OCI-LY1 (cell line): ENCODE data around the gene LOC128125822.

Source experiments
- H2AFZ ChIP-seq: fragments of 200-600 bp; sonication (generic), shearing (Covaris generic); 2 replicates; pipeline ENCODE4 v1.6.0; 2014; ENCODE audit warnings: antibody characterized with exemption, mild to moderate bottlenecking, low read length
- H3F3A ChIP-seq: fragments of 200-600 bp; sonication (generic), shearing (Covaris generic); 2 replicates; pipeline ENCODE4 v1.6.0; 2014; ENCODE audit warnings: mild to moderate bottlenecking, antibody characterized with exemption, low read length, moderate library complexity; ENCODE audit not compliant: insufficient read depth
- H3K27ac ChIP-seq: fragments of 200-600 bp; sonication (generic); 2 replicates; pipeline ENCODE4 v1.5.1; 2014; ENCODE audit warnings: low read length, mixed run types, mild to moderate bottlenecking, low read depth; ENCODE audit not compliant: poor library complexity, severe bottlenecking
- H3K27me3 ChIP-seq: fragments of 200-600 bp; sonication (generic); 2 replicates; pipeline ENCODE4 v1.6.0; 2014; ENCODE audit warnings: antibody characterized with exemption, mild to moderate bottlenecking, low read length, moderate library complexity; ENCODE audit not compliant: insufficient read depth
- H3K36me3 ChIP-seq: fragments of 200-600 bp; sonication (generic); 2 replicates; pipeline ENCODE4 v1.6.1; 2014; ENCODE audit warnings: mild to moderate bottlenecking, antibody characterized with exemption, low read length, moderate library complexity, mixed read lengths; ENCODE audit not compliant: insufficient read depth
- H3K4me1 ChIP-seq: fragments of 200-600 bp; sonication (generic); 2 replicates; pipeline ENCODE4 v1.5.1; 2014; ENCODE audit warnings: mild to moderate bottlenecking, low read length, moderate library complexity; ENCODE audit not compliant: insufficient read depth, severe bottlenecking
- H3K4me2 ChIP-seq: fragments of 200-600 bp; sonication (generic), shearing (Covaris generic); 2 replicates; pipeline ENCODE4 v1.6.1; 2014; ENCODE audit warnings: low read length
- H3K4me3 ChIP-seq: fragments of 200-600 bp; sonication (generic); 2 replicates; pipeline ENCODE4 v1.5.1; 2014; ENCODE audit warnings: low read length, low read depth, mild to moderate bottlenecking, mixed read lengths; ENCODE audit not compliant: poor library complexity, severe bottlenecking
- H3K79me2 ChIP-seq: fragments of 200-600 bp; shearing (Covaris generic); 2 replicates; pipeline ENCODE4 v1.6.1; 2016; ENCODE audit warnings: mixed run types, low read length, mixed read lengths; ENCODE audit not compliant: insufficient read depth
- H3K9ac ChIP-seq: fragments of 200-600 bp; sonication (generic), shearing (Covaris generic); 2 replicates; pipeline ENCODE4 v1.6.1; 2014; ENCODE audit warnings: mild to moderate bottlenecking, low read length, mixed read lengths
- H3K9me2 ChIP-seq: fragments of 200-600 bp; sonication (generic), shearing (Covaris generic); 2 replicates; pipeline ENCODE4 v1.6.1; 2014; ENCODE audit warnings: low read depth, mild to moderate bottlenecking, low read length, mixed read lengths
- H3K9me3 ChIP-seq: fragments of 200-600 bp; shearing (Covaris generic); 2 replicates; pipeline ENCODE4 v1.6.1; 2014; ENCODE audit warnings: low read length, mixed read lengths
- H4K20me1 ChIP-seq: fragments of 200-600 bp; sonication (generic), shearing (Covaris generic); 2 replicates; pipeline ENCODE4 v1.6.0; 2016; ENCODE audit warnings: mild to moderate bottlenecking, low read length; ENCODE audit not compliant: insufficient read depth
- CTCF ChIP-seq: fragments of 200-600 bp; sonication (generic), shearing (Covaris generic); IDR thresholded peaks from 2 replicates; pipeline ENCODE4 v1.5.1; 2017; ENCODE audit warnings: mild to moderate bottlenecking, antibody characterized with exemption, low read length, moderate library complexity, mixed read lengths
- EZH2 ChIP-seq: fragments of 200-600 bp; sonication (generic), shearing (Covaris generic); IDR thresholded peaks from 2 replicates; pipeline ENCODE4 v1.8.0; 2017; ENCODE audit warnings: borderline replicate concordance, mixed run types, mild to moderate bottlenecking, antibody characterized with exemption, low read length, moderate library complexity, mixed read lengths

Gene LOC128125822

DNA sequence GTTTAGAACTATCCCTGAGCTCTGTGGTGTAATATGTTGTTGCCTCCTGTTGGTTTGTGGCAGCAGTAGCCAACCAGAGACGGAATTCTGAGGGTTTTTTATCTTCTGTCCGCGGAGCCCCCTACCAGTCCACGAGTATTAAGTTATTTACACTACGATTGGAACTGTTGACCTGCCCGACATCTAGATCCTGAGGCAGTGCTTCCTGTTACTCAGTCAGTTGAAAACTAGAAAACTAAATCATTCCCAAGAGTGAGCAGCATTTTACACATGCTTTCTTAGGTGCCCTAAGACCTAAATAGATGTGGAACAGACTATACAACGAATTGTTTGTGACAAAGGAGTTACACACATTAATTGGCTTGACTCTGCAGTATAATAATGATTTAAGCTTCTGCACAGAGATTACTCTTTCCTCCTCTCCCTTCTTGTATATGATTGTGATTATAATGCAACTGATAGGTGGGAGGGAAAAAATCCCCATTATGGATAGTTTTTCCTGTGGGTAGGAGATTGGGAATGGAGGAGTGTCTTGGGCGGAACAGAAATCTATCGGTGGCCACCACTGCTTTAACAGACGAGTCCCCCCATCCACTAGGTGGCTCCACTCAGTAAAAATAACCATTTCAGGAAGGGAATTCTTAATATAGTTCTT is 1.7 kb downstream of the LOC128125822 start:
- no peaks in the 10 kb centered on the region for H3F3A ChIP-seq
- TF ChIP-seq EZH2, result no peak
- TF ChIP-seq CTCF, result peak; percentile 82
- no peaks in the 10 kb centered on the region for H3K27me3 ChIP-seq
- H3K9me3 ChIP-seq, result no peaks in the 10 kb centered on the region
- no peaks in the 10 kb centered on the region for H4K20me1 ChIP-seq
- H3K79me2 ChIP-seq, result peaks cover 33% of the 10 kb centered on the region
- peak overlapping the region; percentile 78 for H3K4me3 ChIP-seq
- H2AFZ ChIP-seq, result no peak overlapping the region
- peaks cover 22% of the 10 kb centered on the region for H3K4me1 ChIP-seq
- H3K9me2 ChIP-seq, result no peaks in the 10 kb centered on the region
- peak overlapping the region; percentile 89 for H3K27ac ChIP-seq
- H3K4me2 ChIP-seq, result peak overlapping the region; percentile 89
- H3K9ac ChIP-seq, result peak overlapping the region; percentile 83
- H3K36me3 ChIP-seq, result peaks cover 45% of the 10 kb centered on the region

- H3K4me1 ChIP-seq, result peaks cover 22% of the 10 kb centered on the region
- H3K36me3 ChIP-seq, result peaks cover 50% of the 10 kb centered on the region
- peaks cover 33% of the 10 kb centered on the region for H3K79me2 ChIP-seq
- H2AFZ ChIP-seq, result no peak overlapping the region
- H3K9ac ChIP-seq, result no peak overlapping the region
- H4K20me1 ChIP-seq, result no peaks in the 10 kb centered on the region
- peak overlapping the region; percentile 89 for H3K4me2 ChIP-seq
- H3K9me3 ChIP-seq, result no peaks in the 10 kb centered on the region
- H3K27ac ChIP-seq, result no peak overlapping the region
- H3F3A ChIP-seq, result no peaks in the 10 kb centered on the region
- peak overlapping the region; percentile 78 for H3K4me3 ChIP-seq
- no peaks in the 10 kb centered on the region for H3K27me3 ChIP-seq
- H3K9me2 ChIP-seq, result no peaks in the 10 kb centered on the region
- TF ChIP-seq EZH2 (no peak), CTCF (no peak)
Measured at GRCh38 chr6:63574554-63574900, 2.2 kb downstream of the LOC128125822 start.

DNA sequence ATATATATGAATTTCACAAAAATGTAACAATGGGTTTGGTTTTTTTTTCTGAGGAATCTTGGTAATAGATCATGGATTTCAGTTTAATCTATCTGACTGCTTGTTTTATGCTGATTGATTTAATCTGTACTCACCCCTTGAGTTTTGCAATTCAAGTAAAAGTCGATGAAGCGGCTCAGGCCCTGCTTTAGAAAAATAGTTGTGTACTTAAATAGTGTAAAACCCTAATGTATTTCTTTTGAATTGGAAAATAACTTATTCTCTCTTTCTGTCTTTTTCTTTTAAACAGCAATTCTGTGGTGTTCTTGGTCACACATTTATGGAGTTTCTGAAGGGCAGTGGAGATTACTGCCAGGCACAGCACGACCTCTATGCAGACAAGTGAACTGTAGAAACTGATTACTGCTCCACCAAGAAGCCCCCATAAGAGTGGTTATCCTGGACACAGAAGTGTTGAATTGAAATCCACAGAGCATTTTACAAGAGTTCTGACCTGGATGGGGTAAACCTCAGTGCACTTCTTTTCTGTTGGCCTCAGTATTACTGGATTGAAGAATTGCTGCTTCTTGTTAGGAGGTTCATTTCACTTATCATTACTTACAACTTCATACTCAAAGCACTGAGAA is 4.0 kb downstream of the LOC128125822 start:
- no peaks in the 10 kb centered on the region for H3K9me3 ChIP-seq
- no peaks in the 10 kb centered on the region for H4K20me1 ChIP-seq
- no peaks in the 10 kb centered on the region for H3K9me2 ChIP-seq
- no peaks in the 10 kb centered on the region for H3K27me3 ChIP-seq
- peaks cover 22% of the 10 kb centered on the region for H3K4me1 ChIP-seq
- TF ChIP-seq CTCF (no peak), EZH2 (no peak)
- H3K79me2 ChIP-seq, result peaks cover 33% of the 10 kb centered on the region
- no peak overlapping the region for H3K4me3 ChIP-seq
- H2AFZ ChIP-seq, result no peak overlapping the region
- H3K27ac ChIP-seq, result no peak overlapping the region
- no peak overlapping the region for H3K4me2 ChIP-seq
- H3F3A ChIP-seq, result no peaks in the 10 kb centered on the region
- peaks cover 68% of the 10 kb centered on the region for H3K36me3 ChIP-seq
- no peak overlapping the region for H3K9ac ChIP-seq
